Stimulated activated CD8-positive, alpha-beta memory T cell treated with anti-CD3 and anti-CD28 coated beads, Interleukin-2, amount 100 ng/mL, for 1 hour (primary cell): ENCODE measurements around the gene MAPK8IP3.
"Not testable (repeated sequence)": the region's sequence is repeated elsewhere in the genome, so short reads cannot be mapped to it uniquely, and the experiment has no call there.

Experiments
- DNase-seq, 2 donors: peaks; one replicate each; pipeline ENCODE4 v3.0.0-alpha.2; 2020; ENCODE audit warnings: low read depth in 2 of 2

MAPK8IP3 gene

DNA sequence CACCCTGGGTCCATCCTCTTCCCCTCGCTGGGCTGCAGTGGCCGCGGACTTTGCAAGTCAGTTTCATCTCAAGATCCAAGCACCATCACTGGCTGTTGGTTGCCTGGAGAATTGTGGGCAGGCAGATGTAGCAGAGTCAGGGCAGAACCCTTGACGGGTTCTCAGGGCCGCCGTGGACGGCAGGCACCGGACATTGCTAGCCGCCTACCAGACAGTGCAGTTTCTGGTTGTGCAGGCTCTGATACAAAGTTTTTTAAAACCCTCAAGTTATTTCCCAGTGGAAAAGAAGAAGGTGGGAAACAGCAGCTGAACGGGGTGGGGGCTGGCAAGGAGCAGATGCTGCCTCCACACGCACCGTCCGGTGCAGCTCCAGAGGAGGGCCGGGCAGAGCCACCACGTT, 3.4 kb downstream of the MAPK8IP3 start:
- DNase-seq, result no peak

DNA sequence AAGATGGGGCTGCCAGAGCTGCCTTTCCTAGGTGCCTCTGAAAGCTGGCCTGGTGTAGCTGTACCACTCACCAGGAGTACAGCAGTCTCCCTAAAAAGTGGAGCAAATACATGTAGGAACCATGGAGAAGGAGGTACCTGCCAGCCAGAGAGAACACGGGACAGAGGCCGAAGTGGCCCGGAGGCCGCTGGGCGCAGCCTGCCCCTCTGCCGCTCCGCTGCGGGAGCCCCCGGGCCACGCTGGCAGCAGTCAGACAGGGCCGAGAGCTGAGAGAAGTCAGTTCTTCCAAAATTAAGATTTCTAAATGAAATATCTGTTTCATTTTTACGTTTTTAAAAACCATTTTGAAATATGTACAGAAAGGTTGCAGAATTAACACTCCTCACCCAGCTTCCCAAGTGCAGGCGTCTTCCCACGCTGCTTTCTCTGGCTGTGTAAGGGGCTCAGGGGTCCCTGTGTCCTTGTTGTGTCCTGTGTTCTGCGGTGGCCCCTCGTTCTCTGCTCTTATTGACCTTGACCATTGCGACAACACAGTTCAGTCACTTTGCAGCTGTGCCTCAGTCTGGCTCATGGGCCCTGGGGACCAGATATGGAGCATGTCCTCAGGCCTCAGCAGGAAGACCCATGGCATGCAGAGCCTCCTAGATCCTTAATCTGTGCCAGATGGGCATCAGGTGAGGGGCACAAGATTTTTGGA, 5.0 kb downstream of the MAPK8IP3 start:
- DNase-seq, result no peak

DNA sequence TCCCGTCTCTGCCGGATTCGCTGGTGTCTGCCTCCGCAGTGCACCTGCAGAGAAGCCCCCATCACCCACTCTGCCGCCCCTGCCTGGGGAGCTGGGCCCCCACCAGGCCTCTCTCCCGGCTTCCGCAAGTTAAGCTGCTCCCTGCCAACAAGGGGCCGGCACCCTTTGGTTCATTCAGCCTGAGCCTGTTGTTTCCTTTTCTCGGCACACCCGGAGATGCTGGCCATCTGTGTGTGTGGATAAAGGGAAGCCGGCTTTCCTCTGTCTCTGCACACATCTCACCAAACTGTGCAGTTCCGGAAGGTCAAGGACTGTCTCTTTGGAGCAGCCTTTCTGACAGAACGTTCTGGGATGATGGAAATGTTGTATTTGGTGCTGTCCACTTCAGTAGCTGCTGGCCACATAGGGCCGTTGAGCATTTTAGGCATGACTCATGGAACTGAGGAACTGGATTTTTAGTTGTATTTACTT, 6.8 kb downstream of the MAPK8IP3 start:
- no peak for DNase-seq

GRCh38 chr16:1713331-1713730, 7.3 kb downstream of the MAPK8IP3 start:
- no peak for DNase-seq

DNA sequence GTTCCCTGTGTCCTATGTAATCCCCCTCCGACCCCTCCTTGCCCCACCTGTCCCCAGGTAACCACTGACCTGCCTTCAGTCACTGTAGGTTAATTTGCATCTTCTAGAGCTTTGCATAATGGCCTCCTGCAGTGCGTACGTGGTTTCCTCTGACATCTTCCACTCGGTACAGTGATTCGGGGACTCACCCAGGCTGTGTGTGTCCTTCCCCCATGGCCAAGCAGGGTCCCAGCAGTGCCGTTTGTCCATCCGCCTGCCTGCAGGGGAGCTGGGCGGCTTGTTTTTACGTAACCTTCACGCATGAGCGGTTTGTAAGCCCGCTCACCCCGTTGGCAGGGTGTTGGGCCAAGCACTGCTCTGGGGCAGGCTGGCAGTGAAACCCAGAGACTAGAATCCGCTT, 7.9 kb downstream of the MAPK8IP3 start:
- DNase-seq, result no peak

- no peak for DNase-seq
These were observed 9.2 kb downstream of the MAPK8IP3 start for GRCh38 chr16:1715220-1715619.

DNA sequence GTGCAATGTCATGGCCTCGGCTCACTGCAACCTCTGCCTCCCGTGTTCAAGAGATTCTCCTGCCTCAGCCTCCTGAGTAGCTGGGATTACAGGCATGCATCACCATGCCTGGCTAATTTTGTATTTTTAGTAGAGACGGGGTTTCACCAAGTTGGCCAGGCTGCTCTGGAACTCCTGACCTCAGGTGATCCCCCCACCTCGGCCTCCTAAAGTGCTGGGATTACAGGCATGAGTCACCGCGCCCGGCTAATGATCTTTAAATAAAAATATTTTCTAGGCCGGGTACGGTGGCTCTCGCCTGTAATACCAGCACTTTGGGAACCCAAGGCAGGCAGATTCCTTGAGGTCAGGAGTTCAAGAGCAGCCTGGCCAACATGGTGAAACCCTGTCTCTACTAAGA, 12.2 kb downstream of the MAPK8IP3 start:
- not testable (repeated sequence) for DNase-seq

DNA sequence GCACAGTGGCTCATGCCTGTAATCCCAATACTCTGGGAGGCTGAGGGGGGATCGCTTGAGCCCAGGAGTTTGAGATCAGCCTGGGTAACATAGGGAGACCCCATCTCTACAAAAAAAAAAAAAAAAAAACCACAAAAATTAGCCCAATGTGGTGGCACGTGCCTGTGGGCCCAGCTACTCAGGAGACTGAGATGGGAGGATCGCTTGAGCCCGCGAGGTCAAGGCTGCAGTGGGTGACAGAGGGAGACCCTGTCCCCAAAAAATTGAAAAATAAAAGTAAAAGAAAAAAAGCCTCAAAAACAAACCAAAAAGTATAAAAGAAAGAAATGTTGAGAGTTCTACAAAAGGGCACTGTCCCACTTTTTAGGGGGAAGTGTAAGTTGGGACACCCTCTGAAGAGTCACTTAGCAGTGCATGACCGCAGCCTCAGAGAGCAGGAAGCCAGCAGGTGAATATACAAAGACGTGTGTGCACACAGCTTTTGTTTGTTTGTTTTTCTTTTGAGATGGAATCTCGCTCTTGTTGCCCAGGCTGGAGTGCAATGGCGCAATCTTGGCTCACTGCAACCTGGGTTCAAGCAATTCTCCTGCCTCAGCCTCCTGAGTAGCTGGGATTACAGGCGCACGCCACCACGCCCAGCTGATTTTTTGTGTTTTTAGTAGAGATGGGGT, 13.7 kb downstream of the MAPK8IP3 start:
- not testable (repeated sequence) for DNase-seq

- no peak for DNase-seq
These were observed 15.4 kb downstream of the MAPK8IP3 start for GRCh38 chr16:1721372-1721771.

- DNase-seq, result no peak
These were observed 17.6 kb downstream of the MAPK8IP3 start for GRCh38 chr16:1723450-1724147.

GRCh38 chr16:1724491-1724890, 18.5 kb downstream of the MAPK8IP3 start:
- no peak for DNase-seq

DNA sequence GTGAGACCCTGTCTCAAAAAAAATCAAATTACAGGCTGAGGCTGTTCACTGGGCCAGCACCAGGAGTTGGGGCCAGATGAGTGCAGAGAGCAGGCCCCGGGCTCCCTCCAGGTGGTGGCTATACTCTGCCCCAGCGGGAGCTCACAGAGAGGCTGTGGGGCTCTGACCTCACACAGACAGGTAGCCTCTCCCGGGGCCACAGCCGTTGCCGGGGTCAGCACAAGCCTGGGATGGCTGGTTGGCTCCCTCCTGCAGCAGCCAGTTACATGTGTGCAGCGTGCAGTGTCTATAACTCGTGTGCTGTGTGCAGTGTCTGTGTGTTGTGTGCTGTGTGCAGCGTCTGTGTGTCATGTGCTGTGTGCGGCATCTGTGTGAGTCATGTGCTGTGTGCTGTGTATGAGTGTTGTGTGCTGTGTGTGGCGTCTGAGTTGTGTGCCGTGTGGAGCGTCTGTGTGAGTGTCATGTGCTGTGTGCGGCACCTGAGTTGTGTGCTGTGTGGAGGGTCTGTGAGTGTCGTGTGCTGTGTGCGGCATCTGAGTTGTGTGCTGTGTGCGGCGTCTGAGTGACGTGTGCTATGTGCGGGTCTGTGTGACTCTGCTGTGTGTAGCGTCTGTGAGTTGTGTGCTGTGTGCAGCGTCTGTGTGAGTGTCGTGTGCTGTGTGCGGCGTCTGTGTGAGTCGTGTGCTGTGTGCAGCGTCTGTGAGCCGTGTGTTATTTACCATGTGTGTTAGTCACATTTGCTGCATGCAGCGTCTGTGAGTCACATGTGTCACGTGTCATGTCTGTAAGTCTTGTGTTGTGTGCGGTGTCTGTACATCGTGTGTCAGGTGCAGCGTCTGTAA, 20.9 kb downstream of the MAPK8IP3 start:
- DNase-seq, result no peak

- DNase-seq, result no peak
These were observed 21.9 kb downstream of the MAPK8IP3 start for GRCh38 chr16:1727651-1728624.

GRCh38 chr16:1729026-1729425, 23.0 kb downstream of the MAPK8IP3 start:
- DNase-seq, result no peak

DNA sequence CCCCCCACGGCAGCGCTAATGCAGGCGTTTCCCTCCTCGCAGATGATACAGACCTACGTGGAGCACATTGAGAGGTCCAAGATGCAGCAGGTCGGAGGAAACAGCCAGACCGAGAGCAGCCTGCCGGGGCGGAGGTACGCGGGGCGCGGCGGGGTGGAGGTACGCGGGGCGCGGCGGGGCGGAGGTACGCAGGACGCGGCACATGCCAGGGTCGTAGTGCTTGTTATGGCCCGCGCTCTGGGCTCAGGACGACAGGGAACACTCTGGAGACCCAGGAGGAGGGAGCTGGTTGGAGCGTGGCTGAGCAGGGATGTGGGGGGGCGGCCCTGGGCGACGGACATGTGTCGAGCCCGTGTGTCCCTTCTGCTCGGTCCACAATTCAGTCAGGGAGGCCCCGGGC, 23.4 kb downstream of the MAPK8IP3 start:
- DNase-seq, result no peak

GRCh38 chr16:1731073-1731472, 25.1 kb downstream of the MAPK8IP3 start:
- DNase-seq, result no peak

DNA sequence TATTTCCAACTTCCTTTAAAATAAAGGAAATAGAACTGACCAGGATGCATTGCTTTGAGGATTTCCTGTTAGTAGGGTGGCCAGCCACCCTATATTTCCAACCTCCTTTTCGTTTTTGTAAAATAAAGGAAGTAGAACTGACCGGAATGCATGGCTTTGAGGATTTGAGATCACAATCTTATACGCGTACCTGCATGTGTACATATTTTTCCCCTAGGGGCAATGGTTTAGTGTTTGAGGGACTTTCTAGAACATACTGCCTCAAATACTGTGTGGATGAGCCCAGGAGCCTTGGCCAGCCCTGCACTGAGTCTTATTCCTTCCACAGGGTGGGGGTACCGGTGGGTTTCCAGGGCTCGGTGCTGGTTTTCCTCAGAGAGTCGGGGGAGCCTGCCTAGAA, 25.6 kb downstream of the MAPK8IP3 start:
- DNase-seq, result no peak

- no peak for DNase-seq
These were observed 26.1 kb downstream of the MAPK8IP3 start for GRCh38 chr16:1732071-1732470.

GRCh38 chr16:1732551-1732987, 26.6 kb downstream of the MAPK8IP3 start:
- DNase-seq, result not testable (repeated sequence)

DNA sequence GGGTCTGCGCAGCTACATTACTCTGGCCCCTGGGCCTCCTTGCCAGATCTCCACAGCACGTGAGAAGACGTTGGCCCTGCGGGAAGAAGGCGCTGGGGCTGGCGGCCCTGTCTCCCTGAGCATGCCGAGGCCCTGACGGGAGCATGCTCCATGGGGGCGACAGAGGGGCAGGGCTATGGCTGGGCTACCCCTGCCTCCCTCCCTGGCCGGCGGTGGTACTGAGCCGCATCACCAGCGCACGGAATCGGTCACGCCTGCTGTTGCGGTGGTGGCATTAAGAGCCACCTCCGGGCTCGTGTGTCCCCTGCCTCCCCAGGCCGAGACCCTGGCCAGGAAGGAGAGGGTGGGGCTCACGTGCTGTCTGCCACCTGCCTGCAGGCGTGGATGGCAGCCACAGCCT, 28.1 kb downstream of the MAPK8IP3 start:
- no peak for DNase-seq

DNA sequence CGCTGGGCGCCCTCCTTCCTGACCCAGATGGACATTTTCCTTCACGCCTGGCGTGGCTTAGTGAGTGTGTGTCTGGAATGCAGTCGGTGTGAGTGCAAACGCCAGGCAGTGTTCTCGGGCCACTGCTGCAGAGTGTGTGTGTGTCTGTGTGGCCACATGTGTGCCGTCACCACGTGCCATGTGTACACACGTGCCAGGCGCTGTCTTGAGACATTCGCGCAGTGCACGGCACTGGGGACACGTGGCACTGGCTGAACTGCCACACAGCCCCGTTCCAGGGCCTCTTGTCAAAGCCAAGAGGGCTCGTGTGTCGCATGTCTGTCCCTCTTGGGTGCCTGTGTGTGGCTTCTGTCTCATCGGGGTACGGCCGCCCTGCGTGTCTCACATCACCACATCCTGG, 28.8 kb downstream of the MAPK8IP3 start:
- no peak for DNase-seq
